ENCODE measurements around the gene MAPK10.

GRCh38 chr4:86296865-86297264 is 63.0 kb downstream of the MAPK10 start:
- TF ChIP-seq CTCF (tag by site-specific recombination; IDR thresholded peaks at IDR 0.05) (no peak), ZNF23 (tag by site-specific recombination; IDR thresholded peaks at IDR 0.05; ENCODE audit: borderline replicate concordance) (no peak), ZNF518A (tag by site-specific recombination; conservative IDR thresholded peaks at IDR 0.05; ENCODE audit: low read depth) (no peak), ZSCAN5A (tag by site-specific recombination; IDR thresholded peaks at IDR 0.05) (no peak)

All from HEK293 (cell line).